Vagina (tissue), 2 donors: ENCODE results near the gene SPECC1. TPM values are rescaled to one million over a fixed set of nuclear protein-coding genes. Genes with fewer than 3 reads are reported as not detected.

Experiments used
- DNase-seq, 2 donors: peaks; one replicate each; pipeline ENCODE4 v3.0.0-alpha.2; 2017; ENCODE audit errors: extremely low spot score in 2 of 2
- H3K27ac ChIP-seq: fragments of 200-600 bp; sonication (generic); one replicate; pipeline ENCODE4 v1.5.1; 2019
- H3K27me3 ChIP-seq: fragments of 200-600 bp; sonication (generic); one replicate; pipeline ENCODE4 v1.5.1; 2019
- H3K36me3 ChIP-seq, 2 donors: fragments of 200-600 bp; sonication (generic); one replicate each; pipeline ENCODE4 v1.5.1; 2017 to 2019
- H3K4me1 ChIP-seq: fragments of 200-600 bp; sonication (generic); one replicate; pipeline ENCODE4 v1.5.1; 2019
- H3K4me3 ChIP-seq, 2 donors: fragments of 200-600 bp; sonication (generic); 1 replicate in 1 of 2; 2 replicates in 1 of 2; pipeline ENCODE4 v1.5.1; 2016 to 2019
- H3K9me3 ChIP-seq: fragments of 200-600 bp; sonication (generic); one replicate; pipeline ENCODE4 v1.5.1; 2019
- POLR2A ChIP-seq, 2 donors: fragments of 450-650 bp; IDR thresholded peaks; one replicate each; pipeline ENCODE4 v1.6.1; 2017; ENCODE audit warnings: antibody characterized with exemption in 2 of 2, mild to moderate bottlenecking in 2 of 2, moderate library complexity in 2 of 2
- POLR2AphosphoS5 ChIP-seq, 2 donors: sonication (generic); formaldehyde crosslinking; IDR thresholded peaks; one replicate each; pipeline ENCODE4 v1.9.0; 2017; ENCODE audit warnings: antibody characterized with exemption in 2 of 2, mild to moderate bottlenecking in 2 of 2, low read depth in 1 of 2; ENCODE audit not compliant: insufficient read depth in 1 of 2
- intact Hi-C: fragments of 100-400 bp; cut with DNase I; formaldehyde crosslinking; loops from one replicate; pipeline ENCODE4 v1.15.1; 2023
- total RNA-seq: library from RNA; depleted of rRNA; stranded (reverse); fragments of >200 nt; gene quantifications from one replicate; pipeline ENCODE4 v1.2.3, GENCODE V29; 2016
- TF ChIP-seq, protein P1 (sequence below), 3 experiments: fragments of 450-650 bp in 2 of 3; fragments of 200-600 bp in 1 of 3; sonication (generic) in 1 of 3; IDR thresholded peaks; one replicate each; pipeline ENCODE4 v1.5.1; 2017 to 2019; ENCODE audit warnings: antibody characterized with exemption in 3 of 3, mild to moderate bottlenecking in 2 of 3, moderate library complexity in 2 of 3

The SPECC1 gene
- total RNA-seq, 1 donor from 2014 or later: 25.3 TPM

DNA sequence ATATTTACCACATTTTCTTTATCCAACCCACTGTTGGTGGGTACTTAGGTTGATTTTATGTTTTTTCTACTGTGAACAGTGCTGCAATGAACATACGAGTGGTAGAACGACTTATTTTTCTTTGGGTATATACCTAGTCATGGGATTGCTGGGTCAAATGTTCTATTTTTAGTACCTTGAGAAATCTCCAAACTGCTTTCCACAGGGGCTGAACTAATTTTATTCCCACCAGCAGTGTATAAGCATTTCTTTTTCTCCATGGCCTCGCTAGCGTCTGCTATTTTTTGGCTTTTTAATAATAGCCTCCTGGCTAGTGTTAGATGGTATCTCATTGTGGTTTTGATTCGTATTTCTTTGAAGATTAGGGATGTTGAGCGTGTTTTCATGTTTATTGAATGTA, 255.8 kb downstream of the SPECC1 start:
- DNase-seq: no peak
- intact Hi-C loops: no loop called here
- H3K27ac ChIP-seq: no peak overlapping the region
- no peaks in the 10 kb centered on the region for H3K9me3 ChIP-seq
- no peaks in the 10 kb centered on the region for H3K27me3 ChIP-seq
- no peaks in the 10 kb centered on the region for H3K4me1 ChIP-seq
- no peaks in the 10 kb centered on the region for H3K36me3 ChIP-seq
- TF ChIP-seq POLR2A (IDR thresholded peaks at IDR 0.05): no peak
- TF ChIP-seq, protein P1, sequence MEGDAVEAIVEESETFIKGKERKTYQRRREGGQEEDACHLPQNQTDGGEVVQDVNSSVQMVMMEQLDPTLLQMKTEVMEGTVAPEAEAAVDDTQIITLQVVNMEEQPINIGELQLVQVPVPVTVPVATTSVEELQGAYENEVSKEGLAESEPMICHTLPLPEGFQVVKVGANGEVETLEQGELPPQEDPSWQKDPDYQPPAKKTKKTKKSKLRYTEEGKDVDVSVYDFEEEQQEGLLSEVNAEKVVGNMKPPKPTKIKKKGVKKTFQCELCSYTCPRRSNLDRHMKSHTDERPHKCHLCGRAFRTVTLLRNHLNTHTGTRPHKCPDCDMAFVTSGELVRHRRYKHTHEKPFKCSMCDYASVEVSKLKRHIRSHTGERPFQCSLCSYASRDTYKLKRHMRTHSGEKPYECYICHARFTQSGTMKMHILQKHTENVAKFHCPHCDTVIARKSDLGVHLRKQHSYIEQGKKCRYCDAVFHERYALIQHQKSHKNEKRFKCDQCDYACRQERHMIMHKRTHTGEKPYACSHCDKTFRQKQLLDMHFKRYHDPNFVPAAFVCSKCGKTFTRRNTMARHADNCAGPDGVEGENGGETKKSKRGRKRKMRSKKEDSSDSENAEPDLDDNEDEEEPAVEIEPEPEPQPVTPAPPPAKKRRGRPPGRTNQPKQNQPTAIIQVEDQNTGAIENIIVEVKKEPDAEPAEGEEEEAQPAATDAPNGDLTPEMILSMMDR (IDR thresholded peaks at IDR 0.05): no peak
- no peak for TF ChIP-seq POLR2AphosphoS5 (IDR thresholded peaks at IDR 0.05; ENCODE audit: insufficient read depth in 1 of 2, low read depth in 1 of 2)
- no peak overlapping the region for H3K4me3 ChIP-seq

DNA sequence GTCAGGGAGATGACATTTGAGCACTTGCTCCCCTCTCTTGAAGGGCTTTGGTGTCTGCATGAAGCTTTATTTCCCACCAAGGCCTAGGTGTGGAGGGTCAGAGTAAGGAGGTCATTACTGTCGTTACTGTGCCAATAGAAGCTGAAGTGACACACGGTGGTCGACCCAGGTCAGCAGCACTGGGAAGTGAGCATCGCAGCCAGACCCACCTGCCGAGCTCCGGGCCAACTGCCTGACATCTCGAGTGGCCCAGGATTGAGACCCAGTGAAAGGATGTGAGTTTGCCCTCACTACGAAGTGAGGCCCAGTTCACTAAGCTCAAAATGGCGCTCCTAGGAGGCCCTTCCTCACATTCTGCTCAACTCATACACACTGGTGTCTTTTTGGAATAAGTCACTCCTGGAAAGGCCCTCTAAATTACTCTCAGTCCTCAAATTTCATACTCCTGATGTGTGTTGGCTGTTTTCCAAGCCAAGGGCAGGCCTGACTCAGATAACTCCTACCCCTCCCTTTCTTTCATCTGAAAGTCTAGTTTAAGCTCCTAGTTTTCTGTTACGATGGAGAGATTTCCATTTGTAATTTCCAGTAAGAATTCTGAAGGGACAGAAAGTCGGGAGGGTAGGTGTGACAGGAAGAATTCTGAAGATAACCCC, 257.8 kb downstream of the SPECC1 start:
- intact Hi-C loops: no loop called here

DNA sequence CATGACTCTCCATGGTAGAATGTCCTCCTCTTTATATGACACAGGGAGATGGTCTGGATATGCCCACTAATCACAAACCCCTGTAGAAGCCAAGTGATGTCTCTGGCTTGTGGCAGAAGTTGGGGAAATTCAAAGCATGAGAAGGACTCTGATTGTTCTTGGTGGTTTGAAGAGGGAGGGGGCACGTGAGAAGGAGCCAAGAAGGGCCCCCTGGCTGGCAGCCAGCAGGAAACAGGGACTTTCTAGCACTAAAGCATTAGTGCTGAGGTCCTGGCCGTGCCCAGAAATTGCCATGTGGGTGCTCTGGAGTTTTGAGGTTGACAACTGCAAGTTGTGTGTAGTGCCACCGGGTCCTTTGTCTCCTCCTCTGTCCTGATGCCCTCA, 258.3 kb downstream of the SPECC1 start:
- Histone ChIP-seq H3K27me3 (no peaks in the 10 kb centered on the region), H3K27ac (no peak overlapping the region), H3K4me3 (no peak overlapping the region), H3K36me3 (no peaks in the 10 kb centered on the region), H3K9me3 (no peaks in the 10 kb centered on the region), H3K4me1 (no peaks in the 10 kb centered on the region)
- intact Hi-C loops: no loop called here
- TF ChIP-seq, protein P1 (IDR thresholded peaks at IDR 0.05): no peak
- TF ChIP-seq POLR2AphosphoS5 (IDR thresholded peaks at IDR 0.05; ENCODE audit: insufficient read depth in 1 of 2, low read depth in 1 of 2): no peak
- no peak for TF ChIP-seq POLR2A (IDR thresholded peaks at IDR 0.05)
- DNase-seq: peak in 1 of 2 donors; percentile 74

More for the DNA sequence above, 257.8 kb downstream of the SPECC1 start:
- Histone ChIP-seq H3K27ac (no peak overlapping the region), H3K27me3 (no peaks in the 10 kb centered on the region), H3K9me3 (no peaks in the 10 kb centered on the region), H3K4me3 (no peak overlapping the region), H3K4me1 (no peaks in the 10 kb centered on the region), H3K36me3 (no peaks in the 10 kb centered on the region)
- TF ChIP-seq POLR2A (IDR thresholded peaks at IDR 0.05): no peak
- TF ChIP-seq, protein P1 (IDR thresholded peaks at IDR 0.05): no peak
- DNase-seq: peak in 1 of 2 donors; percentile 58

DNA sequence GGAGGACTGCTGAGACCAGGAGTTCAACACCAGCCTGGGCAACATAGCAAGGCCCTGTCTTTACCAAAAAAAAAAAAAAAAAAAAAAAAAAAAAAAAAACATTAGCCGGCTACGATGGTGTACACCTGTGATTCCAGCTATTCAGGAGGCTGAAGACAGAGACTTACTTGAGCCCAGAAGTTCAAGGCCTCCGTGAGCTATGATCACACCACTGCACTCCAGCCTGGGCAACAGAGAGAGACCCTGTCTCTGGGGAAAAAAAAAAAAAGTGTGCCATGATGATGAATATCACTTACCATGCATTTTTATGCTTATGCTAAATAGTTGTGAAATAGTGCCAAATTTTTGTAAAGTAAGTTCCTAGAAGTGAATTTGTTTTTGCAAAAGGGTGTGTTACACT, 261.2 kb downstream of the SPECC1 start:
- H3K4me3 ChIP-seq: no peak overlapping the region
- intact Hi-C loops: no loop called here
- H3K27me3 ChIP-seq: no peaks in the 10 kb centered on the region
- H3K27ac ChIP-seq: no peak overlapping the region
- DNase-seq: no peak
- H3K9me3 ChIP-seq: no peaks in the 10 kb centered on the region
- TF ChIP-seq POLR2A (IDR thresholded peaks at IDR 0.05): no peak
- TF ChIP-seq, protein P1 (IDR thresholded peaks at IDR 0.05): no peak
- TF ChIP-seq POLR2AphosphoS5 (IDR thresholded peaks at IDR 0.05; ENCODE audit: insufficient read depth in 1 of 2, low read depth in 1 of 2): no peak
- no peaks in the 10 kb centered on the region for H3K36me3 ChIP-seq
- no peaks in the 10 kb centered on the region for H3K4me1 ChIP-seq

DNA sequence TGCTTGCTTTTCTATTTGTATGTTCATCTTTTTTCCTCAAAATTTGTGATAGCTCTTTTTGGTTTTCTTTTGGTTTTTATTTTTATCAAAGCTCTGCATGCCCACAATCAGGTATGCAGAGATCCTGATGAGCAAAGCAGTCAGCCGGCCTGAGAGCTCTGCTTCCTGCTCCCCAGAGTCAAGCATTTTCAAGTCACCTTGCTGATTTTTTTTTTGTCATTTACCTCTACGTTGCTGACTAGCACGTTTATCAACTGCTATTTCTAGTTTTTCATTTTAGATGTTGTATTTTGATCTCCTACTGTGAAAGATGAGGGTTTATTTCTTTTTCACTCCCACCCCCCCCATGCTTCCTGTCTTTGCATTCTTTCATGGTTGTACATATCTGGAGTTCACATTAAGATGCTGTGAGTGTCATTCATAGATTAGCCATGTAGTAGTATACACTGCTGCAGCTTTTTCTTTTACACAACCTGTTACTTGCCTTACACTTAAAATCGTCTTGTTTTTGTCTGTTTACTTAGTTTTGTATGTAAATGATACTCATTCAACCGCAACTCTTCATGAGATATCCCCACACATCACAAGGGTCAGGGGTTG, 262.0 kb downstream of the SPECC1 start:
- no peaks in the 10 kb centered on the region for H3K27me3 ChIP-seq
- no peaks in the 10 kb centered on the region for H3K4me1 ChIP-seq
- H3K4me3 ChIP-seq: no peak overlapping the region
- TF ChIP-seq POLR2AphosphoS5 (IDR thresholded peaks at IDR 0.05; ENCODE audit: insufficient read depth in 1 of 2, low read depth in 1 of 2): no peak
- TF ChIP-seq, protein P1 (IDR thresholded peaks at IDR 0.05): no peak
- TF ChIP-seq POLR2A (IDR thresholded peaks at IDR 0.05): no peak
- H3K36me3 ChIP-seq: no peaks in the 10 kb centered on the region
- no peaks in the 10 kb centered on the region for H3K9me3 ChIP-seq
- H3K27ac ChIP-seq: no peak overlapping the region
- intact Hi-C loops: no loop called here
- DNase-seq: no peak
